Dedifferentiated amniotic fluid mesenchymal stem cell (primary cell): Measurements from ENCODE around the gene PEA15.

Source experiments
- DNase-seq: peaks from one replicate; pipeline ENCODE4 v3.0.0-alpha.2; 2016; ENCODE audit errors: extremely low spot score

Gene PEA15, protein sequence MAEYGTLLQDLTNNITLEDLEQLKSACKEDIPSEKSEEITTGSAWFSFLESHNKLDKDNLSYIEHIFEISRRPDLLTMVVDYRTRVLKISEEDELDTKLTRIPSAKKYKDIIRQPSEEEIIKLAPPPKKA

DNA sequence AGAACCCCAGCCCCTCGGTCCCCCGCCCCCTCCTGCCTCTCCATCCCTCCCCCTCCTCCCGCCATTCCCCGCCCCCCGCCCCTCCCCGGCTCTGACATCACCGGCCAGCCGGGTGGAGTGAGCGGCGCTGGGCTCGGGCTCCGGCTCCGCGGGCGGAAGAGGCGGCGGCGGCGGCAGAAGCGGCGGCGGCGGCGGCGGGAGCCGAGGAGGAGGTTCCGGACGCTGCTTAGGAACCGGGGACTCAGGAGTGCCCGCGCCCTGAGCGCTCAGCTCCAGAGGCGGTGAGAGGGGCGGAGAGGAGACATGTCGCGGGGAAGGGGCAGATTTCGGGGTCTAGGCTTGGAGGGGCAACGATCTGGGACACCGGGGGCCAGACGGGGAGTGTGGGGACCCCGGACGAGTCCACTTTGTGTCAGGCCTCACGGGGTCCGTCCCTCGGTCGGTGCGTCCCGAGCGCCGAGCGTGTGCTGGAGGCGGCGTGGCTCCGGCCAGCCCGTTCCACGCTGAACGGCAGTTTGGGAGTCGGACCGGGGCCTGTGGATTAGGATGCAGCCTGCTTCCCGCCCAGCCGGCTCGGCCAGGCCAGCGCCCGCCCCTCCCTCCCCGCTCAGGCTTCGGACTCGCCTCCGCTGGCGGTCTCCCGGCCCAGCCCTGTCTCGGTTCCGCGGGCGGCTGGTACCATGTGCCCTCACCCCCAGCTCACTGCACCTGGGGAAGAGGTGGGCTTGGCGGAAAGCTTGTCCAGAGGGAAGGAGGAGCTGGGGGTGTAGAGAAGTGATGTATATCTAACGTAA is at the start of gene PEA15:
TSS of gene PEA15 (plus strand) at position 143 of the 794 bp plus-strand sequence. CDS start 6,161 bp downstream, outside the sequence.
- peak; percentile 40 for DNase-seq

DNA sequence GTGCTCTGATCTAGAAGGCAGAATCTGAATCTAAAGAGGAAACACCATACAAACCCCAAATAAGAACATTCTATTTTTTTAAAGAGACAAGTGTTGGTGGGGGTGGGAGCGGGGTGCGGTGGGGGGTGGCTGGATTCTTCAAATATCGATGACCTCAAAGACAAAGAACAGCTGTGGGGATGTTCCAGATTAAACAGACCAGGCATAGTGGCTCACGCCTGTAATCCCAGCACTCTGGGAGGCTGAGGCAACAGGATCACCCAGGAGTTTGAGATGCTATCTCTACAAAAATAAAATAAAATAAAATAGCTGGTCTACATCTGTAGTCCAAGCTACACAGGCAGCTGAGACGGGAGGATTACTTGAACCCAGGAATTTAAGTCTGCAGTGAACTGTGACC is 48.8 kb upstream of the PEA15 start:
- no peak for DNase-seq

- no peak for DNase-seq
Observed at GRCh38 chr1:160157174-160157573, 48.0 kb upstream of the PEA15 start.

DNA sequence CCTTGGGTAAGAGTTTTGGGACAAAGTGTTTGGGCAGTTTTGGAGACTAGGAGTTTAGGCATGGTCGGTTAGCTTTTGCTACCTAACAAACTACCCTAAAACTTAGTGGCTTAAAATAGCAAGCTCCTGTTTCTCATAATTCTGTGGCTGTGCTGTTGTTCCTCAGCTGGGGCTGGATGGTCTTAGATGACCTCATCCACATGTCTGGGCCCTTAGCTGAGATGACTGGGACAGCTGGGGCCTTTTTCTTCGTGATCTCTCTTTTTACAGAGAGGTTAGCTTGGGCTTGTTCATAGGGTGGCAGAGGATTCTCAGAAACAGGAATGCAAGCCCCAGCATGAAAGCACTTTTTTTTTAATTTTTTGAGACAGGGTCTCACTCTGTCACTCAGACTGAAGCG is 47.2 kb upstream of the PEA15 start:
- no peak for DNase-seq

GRCh38 chr1:160158534-160158933 is 46.6 kb upstream of the PEA15 start:
- no peak for DNase-seq

DNA sequence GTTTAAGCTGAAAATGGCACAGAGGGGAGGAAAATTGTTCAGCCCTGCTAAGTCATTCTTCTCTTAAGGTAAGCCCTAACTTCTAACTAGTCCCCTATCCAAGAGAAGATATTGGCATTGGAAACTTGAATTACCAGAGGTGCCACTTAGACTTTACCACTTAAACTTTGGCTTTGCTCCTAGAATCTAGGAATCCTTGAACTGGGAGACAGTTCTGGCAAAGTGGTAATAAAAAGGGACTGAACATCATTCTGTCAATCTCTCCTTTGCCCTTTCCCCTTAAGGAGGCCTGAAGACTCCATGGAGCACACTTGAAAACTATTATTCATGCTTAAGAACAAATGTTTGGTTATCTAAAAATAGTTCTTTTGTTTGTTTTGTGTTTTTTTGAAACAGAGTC is 45.3 kb upstream of the PEA15 start:
- DNase-seq: no peak

GRCh38 chr1:160161965-160162705 is 43.0 kb upstream of the PEA15 start:
- DNase-seq: peak; percentile 20

GRCh38 chr1:160162931-160163330 is 42.3 kb upstream of the PEA15 start:
- no peak for DNase-seq

- no peak for DNase-seq
Observed at GRCh38 chr1:160163615-160164014, 41.6 kb upstream of the PEA15 start.

DNA sequence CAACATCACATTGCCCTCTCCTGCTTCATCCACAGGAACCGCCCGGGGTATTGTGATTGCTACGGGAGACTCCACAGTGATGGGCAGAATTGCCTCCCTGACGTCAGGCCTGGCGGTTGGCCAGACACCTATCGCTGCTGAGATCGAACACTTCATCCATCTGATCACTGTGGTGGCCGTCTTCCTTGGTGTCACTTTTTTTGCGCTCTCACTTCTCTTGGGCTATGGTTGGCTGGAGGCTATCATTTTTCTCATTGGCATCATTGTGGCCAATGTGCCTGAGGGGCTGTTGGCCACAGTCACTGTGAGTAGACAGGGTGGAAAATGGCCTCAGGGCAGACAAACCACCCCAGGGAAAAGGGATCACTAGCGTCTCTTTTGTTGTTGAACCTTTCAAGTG is 41.1 kb upstream of the PEA15 start:
- no peak for DNase-seq

DNA sequence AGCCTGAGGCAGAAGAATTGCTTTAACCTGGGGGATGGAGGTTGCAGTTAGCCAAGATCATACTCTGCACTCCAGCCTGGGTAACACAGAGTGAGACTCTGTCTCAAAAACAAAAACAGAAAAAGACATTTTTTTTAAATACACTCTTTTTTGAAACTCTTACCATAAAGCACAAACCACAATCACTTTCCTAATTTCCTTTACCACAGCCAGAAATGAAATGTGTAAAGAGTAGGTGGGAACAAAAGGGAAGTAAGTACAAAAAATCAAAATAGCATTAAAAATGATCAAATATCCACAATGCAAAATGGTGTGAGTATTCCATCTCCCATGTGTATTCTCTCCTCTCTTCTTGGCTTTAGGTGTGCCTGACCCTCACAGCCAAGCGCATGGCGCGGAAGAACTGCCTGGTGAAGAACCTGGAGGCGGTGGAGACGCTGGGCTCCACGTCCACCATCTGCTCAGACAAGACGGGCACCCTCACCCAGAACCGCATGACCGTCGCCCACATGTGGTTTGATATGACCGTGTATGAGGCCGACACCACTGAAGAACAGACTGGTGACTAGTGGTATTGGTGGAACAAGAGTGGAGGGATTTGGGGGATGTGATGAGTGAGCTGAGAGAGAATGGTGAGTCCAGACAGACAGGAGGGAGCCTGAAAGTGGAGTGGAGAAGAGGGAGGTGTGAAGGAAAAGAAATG is 38.9 kb upstream of the PEA15 start:
- no peak for DNase-seq

DNA sequence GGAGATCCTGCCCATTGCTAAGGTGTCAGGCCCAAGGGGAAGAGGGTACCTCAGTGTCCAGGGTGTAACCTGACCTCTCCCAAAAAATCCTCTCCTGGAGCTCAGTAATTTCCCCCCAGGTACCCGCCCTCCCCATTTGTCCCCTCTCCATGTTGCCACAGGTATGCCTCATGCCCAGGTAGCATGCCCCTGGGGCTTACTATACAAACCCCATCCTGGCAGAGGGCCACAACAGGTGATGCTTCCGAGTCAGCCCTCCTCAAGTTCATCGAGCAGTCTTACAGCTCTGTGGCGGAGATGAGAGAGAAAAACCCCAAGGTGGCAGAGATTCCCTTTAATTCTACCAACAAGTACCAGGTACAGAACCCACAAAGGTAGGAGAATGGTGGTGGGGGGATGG is 38.1 kb upstream of the PEA15 start:
- no peak for DNase-seq

GRCh38 chr1:160167580-160167979 is 37.6 kb upstream of the PEA15 start:
- DNase-seq: no peak

DNA sequence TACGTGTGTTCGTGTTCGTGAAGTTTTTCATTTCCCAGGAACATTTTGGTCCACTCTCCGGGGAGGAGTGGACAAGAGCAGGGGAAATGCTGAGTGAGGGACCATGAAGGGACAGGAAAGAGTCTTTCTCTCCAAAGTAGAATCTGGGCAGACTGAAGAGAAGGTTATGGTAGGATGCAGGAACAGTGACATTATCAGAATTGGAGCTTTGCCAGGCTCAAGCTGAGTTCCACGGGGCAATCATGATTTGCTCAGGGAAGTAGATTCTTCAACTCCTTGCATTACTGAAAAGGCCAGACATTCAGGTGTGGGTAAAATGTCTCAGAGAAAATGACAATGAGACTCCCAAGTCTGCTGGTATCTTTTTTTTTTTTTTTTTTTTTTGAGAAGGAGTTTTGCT is 37.2 kb upstream of the PEA15 start:
- no peak for DNase-seq

GRCh38 chr1:160168609-160169369 is 36.4 kb upstream of the PEA15 start:
- DNase-seq: no peak

- DNase-seq: no peak
Observed at GRCh38 chr1:160169553-160170399, 35.4 kb upstream of the PEA15 start.

GRCh38 chr1:160171354-160171753 is 33.8 kb upstream of the PEA15 start:
- DNase-seq: no peak

DNA sequence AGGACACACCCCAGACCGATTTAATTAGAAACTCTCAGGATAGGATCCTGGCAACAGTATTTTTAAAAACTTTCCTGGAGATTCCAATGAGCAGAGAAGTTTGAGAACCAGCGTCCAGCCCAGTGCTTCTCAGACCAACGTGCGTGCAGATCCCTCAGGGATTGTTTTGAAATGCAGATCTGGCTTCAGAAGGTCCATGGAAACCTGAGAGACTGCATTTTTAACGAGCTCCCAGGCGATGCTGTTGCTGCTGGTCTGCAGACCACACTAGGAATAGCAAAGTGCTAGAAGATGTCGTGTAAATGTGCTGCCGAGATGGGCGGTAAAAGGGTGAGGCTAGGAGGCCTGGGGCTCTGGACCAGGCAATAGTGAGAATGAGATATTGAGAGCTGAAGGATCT is 33.2 kb upstream of the PEA15 start:
- no peak for DNase-seq

GRCh38 chr1:160177231-160177630 is 28.0 kb upstream of the PEA15 start:
- DNase-seq: no peak

DNA sequence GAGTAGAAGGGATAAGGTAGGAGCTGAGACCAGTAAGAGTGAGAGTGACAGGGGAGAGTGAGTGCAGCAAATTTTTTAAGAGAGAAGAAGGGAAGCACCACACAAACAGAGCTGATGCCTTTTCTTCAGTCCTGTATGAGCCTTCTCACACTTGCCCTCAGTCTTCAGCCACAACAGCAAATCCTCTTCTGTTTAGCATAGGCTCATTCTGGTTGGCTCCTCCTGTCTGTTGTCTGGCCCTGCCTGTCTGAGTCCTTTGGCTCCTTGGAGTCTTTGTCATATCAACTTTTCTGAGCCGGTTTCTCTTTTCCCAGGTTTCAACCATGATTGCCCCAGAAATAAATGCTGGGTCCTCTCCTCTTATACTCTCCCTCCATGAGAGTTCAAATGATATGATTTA is 27.5 kb upstream of the PEA15 start:
- no peak for DNase-seq

DNA sequence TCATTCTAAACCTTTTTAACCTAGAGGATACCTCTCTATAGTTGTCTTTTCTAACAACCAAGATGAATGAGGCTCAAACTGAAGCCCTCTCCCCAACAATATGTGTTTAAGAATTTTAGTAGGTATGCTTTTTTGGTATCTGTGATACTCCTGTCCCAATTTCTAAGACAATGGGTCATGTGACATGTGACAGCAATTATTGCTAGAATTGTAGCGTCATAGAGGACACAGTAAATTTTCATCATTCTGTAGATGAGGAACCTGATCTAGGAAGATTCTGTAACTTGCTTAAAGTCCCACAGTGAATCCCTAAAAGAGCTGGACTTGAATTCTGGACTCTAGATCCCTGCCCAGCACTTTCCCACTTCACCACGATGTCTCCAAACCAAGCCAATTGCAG is 26.5 kb upstream of the PEA15 start:
- DNase-seq: no peak
